PC-9 (cell line): ENCODE measurements around the gene TDRD6. TPM values are rescaled to one million over a fixed set of nuclear protein-coding genes. Genes with fewer than 3 reads are reported as not detected.

Source experiments
- BruUV-seq: library from RNA; stranded (reverse); fragments of 400-500 nt; replicated peaks from 2 replicates; lab custom pipeline; 2021; lab: Mats Ljungman, UMichigan
- CTCF ChIA-PET: fragments of 300-600 bp; sonication (Branson Sonifier 250); formaldehyde crosslinking; loops from one replicate; lab custom pipeline; 2022; ENCODE audit warnings: antibody characterized with exemption; lab: Charles Lee
- POLR2A ChIA-PET: fragments of 300-600 bp; sonication (Branson Sonifier 250); formaldehyde crosslinking; loops from one replicate; lab custom pipeline; 2022; ENCODE audit warnings: antibody characterized with exemption; ENCODE audit not compliant: unreplicated experiment; lab: Charles Lee
- DNase-seq, 2 experiments: peaks; one replicate each; pipeline versions ENCODE4 v3.0.0 to v3.0.0-alpha.2; 2015 to 2022; ENCODE audit warnings: mixed read lengths in 1 of 2
- H2AFZ ChIP-seq: fragments of 200-600 bp; sonication (generic); 2 replicates; pipeline ENCODE4 v1.8.1; 2017; ENCODE audit warnings: antibody characterized with exemption
- H3F3A ChIP-seq: fragments of 200-600 bp; sonication (generic); 2 replicates; pipeline ENCODE4 v1.8.1; 2017; ENCODE audit warnings: antibody characterized with exemption, mild to moderate bottlenecking, low read depth; ENCODE audit not compliant: insufficient read depth
- H3K27ac ChIP-seq: fragments of 200-600 bp; sonication (generic); 2 replicates; pipeline ENCODE4 v1.6.1; 2016; ENCODE audit warnings: mixed run types
- H3K27me3 ChIP-seq: fragments of 200-600 bp; sonication (generic); 2 replicates; pipeline ENCODE4 v1.6.1; 2016; ENCODE audit warnings: low read depth, mixed run types; ENCODE audit not compliant: insufficient read depth
- H3K36me3 ChIP-seq: fragments of 200-600 bp; sonication (generic); 2 replicates; pipeline ENCODE4 v1.6.1; 2016; ENCODE audit warnings: low read depth, mixed run types
- H3K4me1 ChIP-seq: fragments of 200-600 bp; sonication (generic); replicated peaks from 2 replicates; pipeline ENCODE4 v1.6.1; 2016; ENCODE audit warnings: mixed run types; ENCODE audit not compliant: insufficient read depth
- H3K4me2 ChIP-seq: fragments of 200-600 bp; sonication (generic); 2 replicates; pipeline ENCODE4 v1.6.1; 2017; ENCODE audit warnings: mixed run types
- H3K4me3 ChIP-seq: fragments of 200-600 bp; sonication (generic); 2 replicates; pipeline ENCODE4 v1.6.1; 2016; ENCODE audit warnings: mixed run types
- H3K79me2 ChIP-seq: fragments of 200-600 bp; sonication (generic); 2 replicates; pipeline ENCODE4 v1.6.1; 2017; ENCODE audit warnings: low read depth, mixed run types
- H3K9me2 ChIP-seq: fragments of 200-600 bp; sonication (generic); 2 replicates; pipeline ENCODE4 v1.8.1; 2017; ENCODE audit warnings: mild to moderate bottlenecking; ENCODE audit not compliant: insufficient read depth
- H3K9me3 ChIP-seq: fragments of 200-600 bp; sonication (generic); 2 replicates; pipeline ENCODE4 v1.8.1; 2016; ENCODE audit warnings: low read depth; ENCODE audit not compliant: insufficient read depth
- H4K20me1 ChIP-seq: fragments of 200-600 bp; sonication (generic); 2 replicates; pipeline ENCODE4 v1.8.1; 2017; ENCODE audit not compliant: insufficient read depth
- EZH2 ChIP-seq: fragments of 200-600 bp; sonication (generic); IDR thresholded peaks from 2 replicates; pipeline ENCODE4 v1.8.0; 2017; ENCODE audit warnings: antibody characterized with exemption, low read depth
- intact Hi-C: fragments of 100-400 bp; cut with micrococcal nuclease; formaldehyde crosslinking; loops from one replicate; pipeline ENCODE4 v1.10.0; 2022; ENCODE audit not compliant: unreplicated experiment
- total RNA-seq: library from RNA; stranded (reverse); gene quantifications from 2 replicates; pipeline ENCODE4 v1.2.3, GENCODE V29; 2021
- TF ChIP-seq, protein P1 (sequence below): fragments of 200-600 bp; sonication (generic); conservative IDR thresholded peaks from 2 replicates; pipeline ENCODE4 v1.6.1; 2017; ENCODE audit warnings: mixed run types, antibody characterized with exemption, mild to moderate bottlenecking, moderate library complexity

Gene TDRD6
- total RNA-seq, 1 experiment from 2014 or later, result 0.57 TPM

DNA sequence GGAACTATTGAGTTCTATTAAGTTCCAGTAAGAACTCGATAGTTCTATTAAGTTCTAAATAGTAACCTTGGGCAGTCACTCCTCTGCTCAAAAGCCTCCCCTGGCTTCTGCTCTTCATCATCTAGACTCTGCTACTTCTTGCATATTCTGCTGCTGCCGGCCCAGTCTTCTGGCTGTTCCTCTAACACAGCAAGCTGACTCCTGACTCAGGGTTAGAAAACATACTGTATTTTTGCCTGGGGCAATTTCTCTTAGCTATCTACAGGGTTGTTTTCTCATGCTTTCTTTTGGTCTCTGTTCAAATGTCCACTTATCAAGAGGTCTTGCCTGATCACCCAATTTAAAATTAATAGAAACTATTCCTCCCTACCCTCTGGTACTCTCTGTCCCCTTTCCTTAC, 20.3 kb upstream of the TDRD6 start:
- Histone ChIP-seq H3K27ac (no peak overlapping the region), H3K9me3 (no peaks in the 10 kb centered on the region), H3K4me1 (no peaks in the 10 kb centered on the region), H3K9me2 (0 out of 2 replicates have a peak, but pooled peaks cover 5% of the 10 kb centered on the region), H3K27me3 (no peaks in the 10 kb centered on the region), H4K20me1 (no peaks in the 10 kb centered on the region), H3K36me3 (no peaks in the 10 kb centered on the region), H3K4me2 (no peak overlapping the region), H3F3A (no peaks in the 10 kb centered on the region), H3K4me3 (no peak overlapping the region), H3K79me2 (no peaks in the 10 kb centered on the region), H2AFZ (no peak overlapping the region)
- intact Hi-C loops, result no loop called here
- POLR2A ChIA-PET, result interaction anchor here (0.6 kb wide), 1 partner anchor 268 kb away, joined by 3 read pairs; no protein-coding TSS in a partner anchor
- BruUV-seq, result no TSS peak
- CTCF ChIA-PET, result no interaction called here
- TF ChIP-seq, protein P1, sequence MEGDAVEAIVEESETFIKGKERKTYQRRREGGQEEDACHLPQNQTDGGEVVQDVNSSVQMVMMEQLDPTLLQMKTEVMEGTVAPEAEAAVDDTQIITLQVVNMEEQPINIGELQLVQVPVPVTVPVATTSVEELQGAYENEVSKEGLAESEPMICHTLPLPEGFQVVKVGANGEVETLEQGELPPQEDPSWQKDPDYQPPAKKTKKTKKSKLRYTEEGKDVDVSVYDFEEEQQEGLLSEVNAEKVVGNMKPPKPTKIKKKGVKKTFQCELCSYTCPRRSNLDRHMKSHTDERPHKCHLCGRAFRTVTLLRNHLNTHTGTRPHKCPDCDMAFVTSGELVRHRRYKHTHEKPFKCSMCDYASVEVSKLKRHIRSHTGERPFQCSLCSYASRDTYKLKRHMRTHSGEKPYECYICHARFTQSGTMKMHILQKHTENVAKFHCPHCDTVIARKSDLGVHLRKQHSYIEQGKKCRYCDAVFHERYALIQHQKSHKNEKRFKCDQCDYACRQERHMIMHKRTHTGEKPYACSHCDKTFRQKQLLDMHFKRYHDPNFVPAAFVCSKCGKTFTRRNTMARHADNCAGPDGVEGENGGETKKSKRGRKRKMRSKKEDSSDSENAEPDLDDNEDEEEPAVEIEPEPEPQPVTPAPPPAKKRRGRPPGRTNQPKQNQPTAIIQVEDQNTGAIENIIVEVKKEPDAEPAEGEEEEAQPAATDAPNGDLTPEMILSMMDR, result no peak
- no peak for TF ChIP-seq EZH2
- DNase-seq, result no peak

DNA sequence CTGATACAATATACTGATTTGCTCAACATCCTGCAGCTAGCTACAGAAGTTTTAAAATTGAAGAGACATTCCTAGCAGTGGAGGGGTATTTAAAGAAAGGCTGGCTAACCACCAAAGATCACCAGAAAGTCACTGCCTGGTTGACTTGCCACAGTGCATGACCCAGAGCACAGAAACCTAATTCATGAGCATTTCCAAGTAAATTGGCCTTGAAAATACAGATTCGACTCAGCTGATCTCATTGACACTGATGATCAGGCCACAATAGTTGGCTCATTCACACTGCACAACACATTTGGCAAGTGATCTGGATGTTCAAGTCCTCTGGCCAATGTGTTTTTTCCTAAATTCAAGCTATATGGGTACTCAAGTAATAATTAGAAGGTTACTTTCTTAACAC, 13.3 kb upstream of the TDRD6 start:
- Histone ChIP-seq H2AFZ (no peak overlapping the region), H3K4me1 (no peaks in the 10 kb centered on the region), H3F3A (no peaks in the 10 kb centered on the region), H3K36me3 (no peaks in the 10 kb centered on the region), H3K9me2 (no peaks in the 10 kb centered on the region; the same call in none of the 2 replicates), H3K9me3 (no peaks in the 10 kb centered on the region), H3K4me2 (no peak overlapping the region), H3K27me3 (no peaks in the 10 kb centered on the region), H3K79me2 (no peaks in the 10 kb centered on the region), H3K27ac (no peak overlapping the region), H4K20me1 (no peaks in the 10 kb centered on the region), H3K4me3 (no peak overlapping the region)
- TF ChIP-seq EZH2, result no peak
- TF ChIP-seq, protein P1, result no peak
- ChIA-PET POLR2A (no interaction called here), CTCF (no interaction called here)
- intact Hi-C loops, result no loop called here
- no peak for DNase-seq
- BruUV-seq, result no TSS peak

DNA sequence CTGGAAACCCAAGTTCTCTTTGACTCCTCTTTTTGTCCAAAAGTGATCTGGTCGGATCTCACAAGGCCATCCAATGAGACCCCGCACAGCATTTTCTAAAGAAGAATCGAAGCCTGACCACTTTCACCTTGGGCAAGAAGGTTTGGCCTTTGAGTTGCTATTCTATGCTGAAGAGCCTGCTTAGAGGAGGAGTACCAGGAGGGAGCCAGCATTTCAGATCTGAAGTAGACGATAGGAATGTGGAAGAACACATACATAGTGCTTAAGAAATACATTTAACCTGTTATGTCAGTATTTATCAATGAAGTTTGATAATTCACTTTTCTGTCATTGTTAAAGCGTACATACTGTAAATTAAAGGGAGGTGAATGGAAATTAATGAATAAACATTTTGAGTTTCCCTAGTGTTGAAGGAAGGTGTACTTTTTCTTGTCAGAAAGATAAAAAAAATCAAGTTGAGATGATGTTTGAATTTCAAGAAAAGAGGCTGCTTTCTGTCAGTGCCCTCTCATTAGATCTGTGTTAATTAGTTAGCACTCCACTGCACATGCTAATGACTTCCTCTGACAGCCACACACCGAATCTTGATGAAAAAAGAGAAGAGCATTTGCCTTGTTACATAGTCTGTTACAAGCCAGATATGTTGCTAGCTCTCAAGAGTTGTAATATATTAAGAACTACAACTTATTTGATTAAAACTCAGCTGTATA, 10.9 kb upstream of the TDRD6 start:
- Histone ChIP-seq H3K9me2 (no peaks in the 10 kb centered on the region; the same call in none of the 2 replicates), H3K4me3 (no peak overlapping the region), H3K27me3 (no peaks in the 10 kb centered on the region), H3K4me1 (no peaks in the 10 kb centered on the region), H3K4me2 (no peak overlapping the region), H3K9me3 (no peaks in the 10 kb centered on the region), H3K36me3 (no peaks in the 10 kb centered on the region), H2AFZ (no peak overlapping the region), H3K79me2 (no peaks in the 10 kb centered on the region), H3F3A (no peaks in the 10 kb centered on the region), H3K27ac (no peak overlapping the region), H4K20me1 (no peaks in the 10 kb centered on the region)
- no peak for TF ChIP-seq EZH2
- no peak for DNase-seq
- ChIA-PET POLR2A (no interaction called here), CTCF (no interaction called here)
- no TSS peak for BruUV-seq
- intact Hi-C loops, result no loop called here
